Measurements from ENCODE around the gene DCP1A.

DNA sequence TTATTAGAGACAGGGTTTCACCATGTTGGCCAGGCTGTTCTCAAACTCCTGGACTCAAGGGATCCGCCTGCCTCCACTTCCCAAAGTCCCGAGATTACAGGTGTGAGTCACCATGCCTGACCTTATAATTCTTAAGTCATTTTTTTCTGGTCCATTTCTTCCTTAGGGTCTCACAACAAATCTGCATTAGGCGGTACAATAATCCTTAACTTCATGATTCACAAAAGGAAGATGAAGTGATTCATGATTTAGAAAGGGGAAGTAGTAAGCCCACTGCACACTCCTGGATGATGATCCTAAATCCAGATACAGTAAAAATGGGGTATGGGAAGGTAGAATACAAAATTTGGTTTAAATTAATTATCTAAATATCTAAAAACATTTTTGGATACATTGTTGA lies 46.5 kb downstream of the DCP1A start:
- TF ChIP-seq, protein P1, sequence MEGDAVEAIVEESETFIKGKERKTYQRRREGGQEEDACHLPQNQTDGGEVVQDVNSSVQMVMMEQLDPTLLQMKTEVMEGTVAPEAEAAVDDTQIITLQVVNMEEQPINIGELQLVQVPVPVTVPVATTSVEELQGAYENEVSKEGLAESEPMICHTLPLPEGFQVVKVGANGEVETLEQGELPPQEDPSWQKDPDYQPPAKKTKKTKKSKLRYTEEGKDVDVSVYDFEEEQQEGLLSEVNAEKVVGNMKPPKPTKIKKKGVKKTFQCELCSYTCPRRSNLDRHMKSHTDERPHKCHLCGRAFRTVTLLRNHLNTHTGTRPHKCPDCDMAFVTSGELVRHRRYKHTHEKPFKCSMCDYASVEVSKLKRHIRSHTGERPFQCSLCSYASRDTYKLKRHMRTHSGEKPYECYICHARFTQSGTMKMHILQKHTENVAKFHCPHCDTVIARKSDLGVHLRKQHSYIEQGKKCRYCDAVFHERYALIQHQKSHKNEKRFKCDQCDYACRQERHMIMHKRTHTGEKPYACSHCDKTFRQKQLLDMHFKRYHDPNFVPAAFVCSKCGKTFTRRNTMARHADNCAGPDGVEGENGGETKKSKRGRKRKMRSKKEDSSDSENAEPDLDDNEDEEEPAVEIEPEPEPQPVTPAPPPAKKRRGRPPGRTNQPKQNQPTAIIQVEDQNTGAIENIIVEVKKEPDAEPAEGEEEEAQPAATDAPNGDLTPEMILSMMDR (IDR thresholded peaks at IDR 0.05), result no peak
- TF ChIP-seq POLR2AphosphoS5 (IDR thresholded peaks at IDR 0.05; ENCODE audit: insufficient read depth in 1 of 2, low read depth in 1 of 2), result no peak
- no peak for TF ChIP-seq POLR2A (IDR thresholded peaks at IDR 0.05)
